Keratinocyte (primary cell): ENCODE data around the gene FOXI2. TPM values are rescaled to one million over a fixed set of nuclear protein-coding genes. Genes with fewer than 3 reads are reported as not detected.

Source experiments
- DNase-seq: peaks from one replicate; pipeline ENCODE4 v3.0.0-alpha.2; 2011; ENCODE audit warnings: low read depth, missing footprints, low spot score
- FAIRE-seq: peaks from 2 replicates; lab custom pipeline; 2011; peaks lifted over from hg19 to GRCh38; lab: Jason Lieb, UNC
- H2AFZ ChIP-seq: 2 replicates; pipeline ENCODE4 v1.6.0; 2012; ENCODE audit warnings: low read length, control low read depth, inconsistent platforms; ENCODE audit not compliant: control insufficient read depth
- H3K27ac ChIP-seq: 2 replicates; pipeline ENCODE4 v1.5.1; 2011; ENCODE audit warnings: low read length; ENCODE audit not compliant: control insufficient read depth, insufficient read depth
- H3K27me3 ChIP-seq: 3 replicates; pipeline ENCODE4 v1.6.0; 2011; ENCODE audit warnings: low read length; ENCODE audit not compliant: control insufficient read depth, insufficient read depth; ENCODE audit errors: extremely low read depth
- H3K36me3 ChIP-seq, 2 experiments: 2 replicates in 1 of 2; 3 replicates in 1 of 2; pipeline ENCODE4 v1.5.1; 2011; ENCODE audit warnings: low read length in 2 of 2, mild to moderate bottlenecking in 1 of 2; ENCODE audit not compliant: control insufficient read depth in 2 of 2, insufficient read depth in 2 of 2; ENCODE audit errors: extremely low read depth in 1 of 2
- H3K4me1 ChIP-seq: 3 replicates; pipeline ENCODE4 v1.5.1; 2011; ENCODE audit warnings: low read length; ENCODE audit not compliant: control insufficient read depth, insufficient read depth; ENCODE audit errors: extremely low read depth
- H3K4me2 ChIP-seq: 3 replicates; pipeline ENCODE4 v1.6.0; 2011; ENCODE audit warnings: low read depth, low read length; ENCODE audit not compliant: control insufficient read depth, insufficient read depth; ENCODE audit errors: extremely low read depth
- H3K4me3 ChIP-seq, 3 experiments: fragments of 200-600 bp in 1 of 3; sonication (generic) in 1 of 3; 2 replicates in 2 of 3; 3 replicates in 1 of 3; pipeline ENCODE4 v1.5.1; 2011 to 2016; ENCODE audit warnings: low read length in 3 of 3, mild to moderate bottlenecking in 3 of 3, control low read depth in 2 of 3, inconsistent platforms in 1 of 3, low read depth in 1 of 3, mixed read lengths in 1 of 3, mixed run types in 1 of 3, moderate library complexity in 1 of 3; ENCODE audit not compliant: control insufficient read depth in 2 of 3, insufficient read depth in 2 of 3; ENCODE audit errors: extremely low read depth in 1 of 3
- H3K79me2 ChIP-seq: 2 replicates; pipeline ENCODE4 v1.6.0; 2012; ENCODE audit warnings: low read length; ENCODE audit not compliant: control insufficient read depth, insufficient read depth
- H3K9ac ChIP-seq: 3 replicates; pipeline ENCODE4 v1.6.0; 2011; ENCODE audit warnings: low read length; ENCODE audit not compliant: control insufficient read depth, insufficient read depth; ENCODE audit errors: extremely low read depth
- H3K9me1 ChIP-seq: 3 replicates; pipeline ENCODE4 v1.6.0; 2011; ENCODE audit warnings: low read length; ENCODE audit not compliant: control insufficient read depth, insufficient read depth; ENCODE audit errors: extremely low read depth
- H3K9me3 ChIP-seq: 2 replicates; pipeline ENCODE4 v1.5.1; 2012; ENCODE audit warnings: low read depth, low read length; ENCODE audit not compliant: control insufficient read depth
- H4K20me1 ChIP-seq: 3 replicates; pipeline ENCODE4 v1.6.0; 2011; ENCODE audit warnings: low read length; ENCODE audit not compliant: control insufficient read depth, insufficient read depth; ENCODE audit errors: extremely low read depth
- CTCF ChIP-seq, 3 experiments: IDR thresholded peaks in 1 of 3; conservative IDR thresholded peaks in 1 of 3; optimal IDR thresholded peaks in 1 of 3; 2 replicates in 2 of 3; 3 replicates in 1 of 3; pipeline versions ENCODE3 to v1.5.1; 2011; ENCODE audit warnings: low read length in 3 of 3, mild to moderate bottlenecking in 3 of 3, moderate library complexity in 2 of 3, control low read depth in 1 of 3, inconsistent platforms in 1 of 3; ENCODE audit not compliant: insufficient read depth in 2 of 3; ENCODE audit errors: extremely low read depth in 1 of 3
- EZH2 ChIP-seq: IDR thresholded peaks from one replicate; pipeline ENCODE4 v1.6.1; 2012; ENCODE audit warnings: inconsistent platforms, mild to moderate bottlenecking, low read length, moderate library complexity
- dilution Hi-C: fragments of 300-500 bp; cut with MboI; formaldehyde crosslinking; loops from one replicate; pipeline ENCODE4 v1.7.0; 2020; ENCODE audit warnings: low sequenced_read_pairs; ENCODE audit not compliant: extremely low pct_ligation_motif_present
- polyA plus RNA-seq, 5 experiments: library from polyadenylated mRNA; depleted of rRNA in 3 of 5; stranded (reverse) in 3 of 5; stranded (forward) in 1 of 5; unstranded in 1 of 5; fragments of >200 nt; gene quantifications; 1 replicate in 1 of 5; 2 replicates in 3 of 5; 3 replicates in 1 of 5; pipeline versions ENCODE4 v1.2.1 to v1.2.3, GENCODE V29; 2011 to 2012; ENCODE audit warnings: missing spikeins in 2 of 5, low read depth in 1 of 5, low replicate concordance in 1 of 5

Gene FOXI2
- polyA plus RNA-seq, 1 donor (not counting 4 experiments of a cell fraction or from before 2014, with no cell fraction given), result not detected

- no peaks in the 10 kb centered on the region for H3K36me3 ChIP-seq
- no peaks in the 10 kb centered on the region for H3K79me2 ChIP-seq
- dilution Hi-C loops, result no loop called here
- H3K27ac ChIP-seq, result no peak overlapping the region
- TF ChIP-seq CTCF (optimal IDR thresholded peaks at IDR 0.05 in 1 of 3, IDR thresholded peaks at IDR 0.05 in 1 of 3, conservative IDR thresholded peaks at IDR 0.05 in 1 of 3; ENCODE audit: extremely low read depth in 1 of 3, insufficient read depth in 2 of 3, low read length in 3 of 3) (no peak), EZH2 (no peak)
- H3K9ac ChIP-seq, result no peak overlapping the region
- no peak overlapping the region for H2AFZ ChIP-seq
- no peaks in the 10 kb centered on the region for H3K27me3 ChIP-seq
- no peaks in the 10 kb centered on the region for H3K9me3 ChIP-seq
- DNase-seq (no peak), FAIRE-seq (no peak)
- no peak overlapping the region for H3K4me3 ChIP-seq
- H3K9me1 ChIP-seq, result no peaks in the 10 kb centered on the region
- no peaks in the 10 kb centered on the region for H4K20me1 ChIP-seq
- H3K4me2 ChIP-seq, result no peak overlapping the region
- H3K4me1 ChIP-seq, result no peaks in the 10 kb centered on the region
Observed at GRCh38 chr10:127755753-127756152, 18.8 kb downstream of the FOXI2 start.

- dilution Hi-C loops, result no loop called here
- TF ChIP-seq CTCF (optimal IDR thresholded peaks at IDR 0.05 in 1 of 3, IDR thresholded peaks at IDR 0.05 in 1 of 3, conservative IDR thresholded peaks at IDR 0.05 in 1 of 3; ENCODE audit: extremely low read depth in 1 of 3, insufficient read depth in 2 of 3, low read length in 3 of 3), result no peak
- no peak for TF ChIP-seq EZH2
- no peaks in the 10 kb centered on the region for H3K79me2 ChIP-seq
- DNase-seq (no peak), FAIRE-seq (no peak)
- H2AFZ ChIP-seq, result no peak overlapping the region
- H3K36me3 ChIP-seq, result no peaks in the 10 kb centered on the region
- no peaks in the 10 kb centered on the region for H4K20me1 ChIP-seq
- H3K27ac ChIP-seq, result no peak overlapping the region
- no peak overlapping the region for H3K9ac ChIP-seq
- H3K4me2 ChIP-seq, result no peak overlapping the region
- H3K4me3 ChIP-seq, result no peak overlapping the region
- no peaks in the 10 kb centered on the region for H3K27me3 ChIP-seq
- no peaks in the 10 kb centered on the region for H3K4me1 ChIP-seq
- no peaks in the 10 kb centered on the region for H3K9me1 ChIP-seq
- no peaks in the 10 kb centered on the region for H3K9me3 ChIP-seq
Observed at GRCh38 chr10:127756264-127756663, 19.3 kb downstream of the FOXI2 start.
